HEK293 (cell line): ENCODE data around the gene MBOAT2.

Source experiments
- CTCF ChIP-seq: fragments of 450-650 bp; formaldehyde crosslinking; IDR thresholded peaks from 2 replicates; pipeline ENCODE4 v1.5.1; 2016; ENCODE audit warnings: missing biosample characterization, missing genetic modification characterization
- PBX3 ChIP-seq: sonication (generic); formaldehyde crosslinking; IDR thresholded peaks from 2 replicates; pipeline ENCODE4 v1.8.1; 2022; ENCODE audit warnings: mild to moderate bottlenecking, moderate library complexity, missing genetic modification reagents
- ZNF548 ChIP-seq: fragments of 450-650 bp; formaldehyde crosslinking; IDR thresholded peaks from 2 replicates; pipeline ENCODE4 v1.5.1; 2016; ENCODE audit warnings: missing biosample characterization, missing genetic modification characterization
- ZNF670 ChIP-seq: fragments of 450-650 bp; formaldehyde crosslinking; IDR thresholded peaks from 2 replicates; pipeline ENCODE4 v1.5.1; 2016; ENCODE audit warnings: missing biosample characterization, missing genetic modification characterization, low read depth
- TF ChIP-seq, protein P1 (sequence below): fragments of 450-650 bp; formaldehyde crosslinking; IDR thresholded peaks from 2 replicates; pipeline ENCODE4 v1.5.1; 2016; ENCODE audit warnings: missing biosample characterization, missing genetic modification characterization

GRCh38 chr2:9003366-9003615, 193 bp downstream of the MBOAT2 start:
- TF ChIP-seq ZNF548 (tag by site-specific recombination), result no peak
- TF ChIP-seq CTCF (tag by site-specific recombination), result no peak
- TF ChIP-seq, protein P1, sequence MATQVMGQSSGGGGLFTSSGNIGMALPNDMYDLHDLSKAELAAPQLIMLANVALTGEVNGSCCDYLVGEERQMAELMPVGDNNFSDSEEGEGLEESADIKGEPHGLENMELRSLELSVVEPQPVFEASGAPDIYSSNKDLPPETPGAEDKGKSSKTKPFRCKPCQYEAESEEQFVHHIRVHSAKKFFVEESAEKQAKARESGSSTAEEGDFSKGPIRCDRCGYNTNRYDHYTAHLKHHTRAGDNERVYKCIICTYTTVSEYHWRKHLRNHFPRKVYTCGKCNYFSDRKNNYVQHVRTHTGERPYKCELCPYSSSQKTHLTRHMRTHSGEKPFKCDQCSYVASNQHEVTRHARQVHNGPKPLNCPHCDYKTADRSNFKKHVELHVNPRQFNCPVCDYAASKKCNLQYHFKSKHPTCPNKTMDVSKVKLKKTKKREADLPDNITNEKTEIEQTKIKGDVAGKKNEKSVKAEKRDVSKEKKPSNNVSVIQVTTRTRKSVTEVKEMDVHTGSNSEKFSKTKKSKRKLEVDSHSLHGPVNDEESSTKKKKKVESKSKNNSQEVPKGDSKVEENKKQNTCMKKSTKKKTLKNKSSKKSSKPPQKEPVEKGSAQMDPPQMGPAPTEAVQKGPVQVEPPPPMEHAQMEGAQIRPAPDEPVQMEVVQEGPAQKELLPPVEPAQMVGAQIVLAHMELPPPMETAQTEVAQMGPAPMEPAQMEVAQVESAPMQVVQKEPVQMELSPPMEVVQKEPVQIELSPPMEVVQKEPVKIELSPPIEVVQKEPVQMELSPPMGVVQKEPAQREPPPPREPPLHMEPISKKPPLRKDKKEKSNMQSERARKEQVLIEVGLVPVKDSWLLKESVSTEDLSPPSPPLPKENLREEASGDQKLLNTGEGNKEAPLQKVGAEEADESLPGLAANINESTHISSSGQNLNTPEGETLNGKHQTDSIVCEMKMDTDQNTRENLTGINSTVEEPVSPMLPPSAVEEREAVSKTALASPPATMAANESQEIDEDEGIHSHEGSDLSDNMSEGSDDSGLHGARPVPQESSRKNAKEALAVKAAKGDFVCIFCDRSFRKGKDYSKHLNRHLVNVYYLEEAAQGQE (tag by site-specific recombination), result no peak
- TF ChIP-seq PBX3 (CRISPR knock-in tag), result no peak
- TF ChIP-seq ZNF670 (tag by site-specific recombination), result no peak
